ENCODE data around the gene RELN.
"Not testable (repeated sequence)": the region's sequence is repeated elsewhere in the genome, so short reads cannot be mapped to it uniquely, and the experiment has no call there.

The RELN gene

GRCh38 chr7:103989200-103989784, at the start of gene RELN:
TSS of gene RELN (minus strand) at chr7:103989658. CDS start at chr7:103989356, 302 bp downstream.
- peak; percentile 22 to 37 for DNase-seq

- DNase-seq: no peak
Observed at GRCh38 chr7:104038136-104038535, 48.7 kb upstream of the RELN start.

DNA sequence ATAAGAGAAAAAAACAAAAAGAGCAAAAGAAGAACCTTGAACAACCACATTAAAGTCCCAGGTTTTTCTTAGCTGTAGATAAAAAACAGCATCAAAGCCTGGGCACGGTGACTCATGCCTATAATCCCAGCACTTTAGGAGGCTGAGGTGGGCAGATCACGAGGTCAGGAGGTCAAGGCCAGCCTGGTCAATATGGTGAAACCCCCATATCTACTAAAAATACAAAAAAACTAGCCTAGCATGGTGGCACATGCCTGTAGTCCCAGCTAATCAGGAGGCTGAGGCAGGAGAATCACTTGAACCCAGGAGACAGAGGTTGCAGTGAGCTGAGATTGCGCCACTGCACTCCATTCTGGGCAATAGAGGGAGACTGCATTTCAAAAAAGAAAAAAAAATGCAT, 47.4 kb upstream of the RELN start:
- not testable (repeated sequence) for DNase-seq

- DNase-seq: no peak
Observed at GRCh38 chr7:104035351-104035750, 45.9 kb upstream of the RELN start.

DNA sequence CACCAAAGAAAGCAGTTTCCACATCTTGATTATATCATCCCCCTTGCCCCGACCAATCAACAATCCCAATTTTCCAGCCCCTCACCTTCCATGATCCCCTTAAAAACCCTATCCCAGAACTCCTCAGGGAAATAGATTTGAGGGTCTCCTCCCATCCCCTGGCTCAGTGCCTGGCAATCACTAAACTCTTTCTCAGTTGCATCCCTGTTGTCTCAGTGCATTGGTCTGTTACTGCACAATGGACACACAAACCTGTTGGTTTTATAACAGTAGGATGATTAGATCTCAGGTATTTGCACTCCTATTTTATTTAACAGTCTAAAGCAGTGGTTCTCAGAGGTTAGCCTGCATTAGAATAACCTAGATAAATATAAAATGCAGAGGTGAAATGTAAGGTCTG, 45.2 kb upstream of the RELN start:
- DNase-seq: no peak

DNA sequence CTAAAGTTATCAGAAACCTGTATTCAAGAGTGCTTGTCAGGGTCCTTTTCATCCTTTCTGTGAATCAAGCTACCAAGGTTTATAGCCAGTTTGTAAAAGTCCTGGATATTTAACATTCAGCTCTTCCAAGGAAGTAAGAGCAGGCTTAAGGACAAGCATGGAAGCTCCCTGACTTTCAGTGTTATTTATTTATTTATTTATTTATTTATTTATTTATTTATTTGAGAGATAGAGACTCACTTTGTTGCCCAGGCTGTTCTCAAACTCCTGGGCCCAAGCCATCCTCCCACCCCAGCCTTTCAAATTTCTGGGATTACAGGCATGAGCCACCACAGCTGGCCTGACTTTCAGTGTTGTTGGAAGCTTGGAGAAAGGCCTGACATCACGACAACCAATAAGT, 44.4 kb upstream of the RELN start:
- DNase-seq: no peak

DNA sequence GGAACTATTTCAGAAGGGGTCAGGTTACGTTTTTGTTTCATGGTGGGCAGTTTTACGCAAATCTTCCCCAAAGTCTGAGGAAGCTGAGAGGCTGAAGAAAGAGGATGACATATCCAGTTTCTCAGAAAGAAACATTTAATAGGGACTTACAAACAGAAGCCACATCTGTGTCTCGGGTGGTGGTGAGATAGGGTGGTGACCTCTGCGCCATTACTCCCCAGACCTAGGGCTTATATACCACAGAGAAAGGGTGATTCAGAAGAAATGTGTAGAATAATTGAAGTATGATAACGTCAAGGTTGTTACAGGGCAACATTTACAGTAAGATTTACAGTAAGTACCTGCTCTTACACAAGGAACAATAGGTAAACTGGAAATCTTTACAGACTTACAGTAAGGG, 43.0 kb upstream of the RELN start:
- DNase-seq: no peak

DNA sequence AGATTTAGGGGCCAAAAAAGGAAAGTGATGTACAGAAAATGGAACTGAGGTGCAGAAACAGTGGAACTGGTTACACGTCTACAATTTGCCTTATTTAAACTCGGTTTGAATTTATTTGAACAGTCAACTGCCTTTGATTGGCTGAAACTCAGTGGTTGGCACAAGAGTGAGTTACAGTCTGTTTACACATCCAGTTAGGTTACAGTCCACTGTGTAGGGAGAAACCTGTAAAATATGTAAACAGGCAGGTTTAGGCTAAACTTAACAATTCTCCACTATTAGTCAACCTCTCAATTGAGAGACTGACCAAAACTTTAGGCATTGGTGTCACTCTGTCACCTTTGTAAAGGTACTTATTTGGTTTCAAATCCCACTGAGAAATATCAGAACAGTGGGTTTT, 40.3 kb upstream of the RELN start:
- no peak for DNase-seq

DNA sequence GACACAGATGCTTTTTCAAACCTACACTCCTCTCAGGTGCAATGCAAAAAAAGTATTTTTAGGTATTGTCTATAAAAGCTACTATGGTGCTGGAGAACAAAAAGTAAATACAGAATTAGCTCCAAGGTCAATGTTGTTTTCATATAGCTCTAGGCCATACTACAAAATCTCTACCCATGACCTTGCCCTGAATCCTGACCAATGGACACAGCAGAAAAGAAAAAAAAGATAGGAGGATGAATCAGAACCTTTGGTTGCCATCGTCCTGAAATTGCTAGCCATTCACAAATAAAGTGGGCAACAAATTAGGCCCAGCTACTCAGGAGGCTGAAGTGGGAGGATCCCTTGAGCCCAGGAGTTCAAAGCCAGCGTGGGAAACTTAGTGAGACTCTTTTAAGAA, 35.2 kb upstream of the RELN start:
- no peak for DNase-seq

DNA sequence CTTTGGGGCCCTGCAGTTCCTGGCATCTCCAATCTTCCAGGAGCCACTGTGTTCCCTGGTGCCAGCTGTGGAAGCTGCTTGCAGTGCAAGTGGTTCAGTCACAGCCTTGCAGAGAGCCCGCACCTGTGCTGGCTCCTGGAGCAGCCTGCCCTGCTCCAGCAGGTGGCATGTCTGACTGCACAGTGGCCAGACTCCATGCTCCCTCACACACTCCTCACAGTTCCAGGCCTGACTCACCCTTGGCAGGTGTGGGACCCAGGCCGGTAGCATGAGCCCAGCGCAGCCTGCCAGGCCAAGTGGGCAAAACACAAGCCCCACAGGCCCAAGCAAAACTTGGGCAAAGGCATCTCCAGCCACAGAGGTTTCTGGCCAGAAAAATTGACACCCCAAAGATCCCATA, 33.6 kb upstream of the RELN start:
- no peak for DNase-seq

GRCh38 chr7:104018425-104018824, 29.0 kb upstream of the RELN start:
- no peak for DNase-seq

DNA sequence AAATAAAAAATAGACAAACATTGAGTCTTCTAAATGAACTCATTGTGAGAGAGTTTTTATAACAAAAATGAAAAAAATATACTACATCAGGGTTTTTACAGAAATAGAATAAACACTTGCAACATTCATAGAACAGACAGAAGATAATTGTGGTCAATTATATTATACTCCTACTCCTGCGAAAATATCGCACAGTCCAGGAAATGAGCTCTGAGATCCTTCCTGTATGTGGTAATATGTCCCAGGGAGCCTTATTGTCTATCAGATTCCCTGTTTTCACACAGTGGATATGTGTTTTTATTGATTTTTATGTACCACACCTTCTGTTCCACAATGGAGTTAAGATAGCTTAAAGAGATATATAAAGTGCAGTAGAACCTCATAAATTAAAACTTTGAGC, 27.5 kb upstream of the RELN start:
- no peak for DNase-seq

GRCh38 chr7:104012835-104013234, 23.4 kb upstream of the RELN start:
- no peak for DNase-seq

- DNase-seq: no peak
Observed at GRCh38 chr7:104011829-104012228, 22.4 kb upstream of the RELN start.

- no peak for DNase-seq
Observed at GRCh38 chr7:104010052-104010909, 20.8 kb upstream of the RELN start.

DNA sequence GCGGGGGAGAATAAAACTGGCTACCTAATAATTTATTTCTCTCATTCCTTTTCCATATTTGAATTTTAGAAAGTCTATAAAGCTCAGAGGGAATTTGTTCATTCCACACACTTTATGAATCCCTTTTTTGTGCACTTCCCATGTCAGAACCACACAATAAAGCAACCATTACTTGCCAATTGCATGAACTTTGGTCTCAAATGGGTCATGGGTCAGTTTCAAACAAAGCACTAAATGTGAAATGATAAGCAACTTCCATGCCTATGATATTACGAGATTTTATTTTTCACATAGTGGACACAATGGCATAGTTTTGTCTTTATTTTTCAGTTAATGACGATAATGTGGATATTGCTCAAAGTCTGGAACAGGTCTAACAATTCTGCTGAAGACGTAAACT, 18.6 kb upstream of the RELN start:
- no peak for DNase-seq

DNA sequence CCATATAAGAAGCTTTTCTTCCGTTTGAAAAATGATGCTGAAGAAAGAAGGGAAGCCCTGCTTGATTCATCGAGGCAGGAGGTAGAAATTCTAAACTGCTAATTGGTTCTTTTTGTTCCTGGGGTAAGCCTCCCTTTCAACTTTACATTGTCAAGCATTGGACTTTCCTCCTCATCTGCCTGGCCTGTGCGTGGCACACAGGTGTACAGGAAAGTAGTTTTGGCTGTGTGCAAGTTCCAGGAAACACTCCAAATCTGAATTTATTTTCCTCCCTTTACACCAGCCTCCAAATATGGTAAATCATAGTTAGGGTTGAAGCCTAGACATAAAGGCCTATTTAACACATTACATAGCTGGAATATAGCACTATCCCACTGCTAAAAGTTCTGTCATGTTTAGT, 18.2 kb upstream of the RELN start:
- no peak for DNase-seq

GRCh38 chr7:104005197-104005596, 15.7 kb upstream of the RELN start:
- DNase-seq: no peak

GRCh38 chr7:103996639-103997038, 7.2 kb upstream of the RELN start:
- DNase-seq: no peak

DNA sequence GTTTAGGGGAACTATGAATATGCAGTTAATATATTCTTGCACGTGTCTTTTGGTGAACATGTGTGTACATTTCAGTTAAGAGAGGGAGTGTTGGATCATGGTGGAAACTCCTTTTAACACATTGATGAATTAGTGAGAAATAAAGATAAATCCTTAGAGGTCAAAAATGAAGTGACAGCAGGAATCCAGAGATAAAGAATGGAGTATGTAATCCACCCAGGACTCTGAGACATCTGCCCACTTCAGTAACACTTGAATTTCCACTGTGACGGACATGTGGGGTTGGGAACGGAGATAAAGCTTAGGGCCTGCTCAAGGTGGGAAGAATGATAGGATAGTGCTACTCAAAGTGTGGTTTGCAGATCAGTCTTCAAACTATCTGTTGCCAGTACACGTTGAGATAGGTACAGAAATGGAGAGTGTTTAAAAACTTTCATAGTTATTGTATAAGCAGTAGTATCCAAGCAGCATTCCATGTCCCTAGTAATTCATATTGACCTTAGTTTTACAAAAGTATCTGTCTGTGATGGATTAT, 6.6 kb upstream of the RELN start:
- no peak for DNase-seq

GRCh38 chr7:103995554-103995953, 6.1 kb upstream of the RELN start:
- DNase-seq: no peak

DNA sequence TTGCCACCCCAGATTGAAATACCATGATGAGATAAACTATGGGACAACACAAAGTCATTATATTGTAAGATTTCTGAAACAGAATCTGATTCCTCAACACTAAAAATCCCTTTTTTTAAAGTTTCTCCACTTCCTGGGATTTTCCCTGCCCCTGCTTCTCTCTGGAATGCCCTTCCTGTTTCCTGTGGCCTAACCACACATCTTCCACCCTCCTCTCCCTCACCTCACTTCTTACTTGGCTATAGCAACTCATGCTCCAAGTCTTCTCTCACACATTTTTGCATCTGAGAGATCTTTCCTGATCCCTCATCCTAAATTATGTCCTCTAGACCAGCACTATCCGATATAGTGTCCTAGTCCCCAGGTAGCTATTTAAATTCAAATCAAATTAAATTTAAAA, 4.1 kb upstream of the RELN start:
- DNase-seq: no peak

DNA sequence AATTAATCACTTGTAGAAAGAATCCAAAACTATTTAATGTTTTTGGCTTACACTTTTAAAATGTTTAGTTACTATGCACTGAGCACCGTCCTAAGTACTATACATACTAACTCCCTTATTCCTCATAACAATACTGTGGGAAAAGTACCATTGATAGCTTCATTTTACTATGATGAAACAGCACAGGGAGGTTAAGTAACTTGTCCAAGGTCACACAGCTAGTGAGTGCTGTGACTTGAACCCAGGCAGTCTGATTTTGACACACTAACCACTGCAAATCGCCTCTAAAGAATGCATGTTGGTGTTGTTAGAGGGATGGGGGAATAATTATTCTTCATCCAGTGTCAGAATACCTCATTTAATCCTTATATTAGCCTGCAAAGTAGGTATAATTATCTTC, 1.9 kb upstream of the RELN start:
- DNase-seq: no peak

DNA sequence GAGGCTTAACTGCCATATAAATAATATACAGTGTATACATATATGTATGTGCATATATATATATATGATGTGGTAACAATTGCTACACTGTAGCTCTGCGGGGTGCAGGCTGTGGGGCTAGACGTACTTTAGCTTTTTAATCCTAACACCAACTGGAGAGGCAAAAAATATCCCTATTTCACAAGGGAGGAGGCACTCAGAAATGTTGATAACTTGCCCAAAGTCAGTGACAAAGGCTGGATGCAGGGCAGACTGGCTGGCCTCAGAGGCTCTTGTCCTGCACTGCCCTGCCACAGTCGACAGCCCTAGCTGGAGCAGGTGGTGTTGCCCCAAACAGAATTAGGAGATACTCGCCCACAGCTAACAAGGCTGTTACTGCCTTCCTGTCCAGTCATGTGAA, 1.5 kb upstream of the RELN start:
- DNase-seq: no peak
